ENCODE measurements around the gene PCNX2. TPM values are rescaled to one million over a fixed set of nuclear protein-coding genes. Genes with fewer than 3 reads are reported as not detected.

The PCNX2 gene
- total and polyA plus RNA-seq, 2 of the 8 experiments (the other 6 are each of a cell fraction or from before 2014, with no cell fraction given), result 46.1 to 57.6 TPM

GRCh38 chr1:232956081-232956480 lies 339.4 kb downstream of the PCNX2 start:
- no peak overlapping the region for H3K18ac ChIP-seq (ENCODE audit: extremely low read depth, low read length)
- H2BK15ac ChIP-seq (ENCODE audit: low read length), result no peak overlapping the region
- peaks cover 2 to 15% (median 5%) of the 10 kb centered on the region in 4 experiments; a peak in 5 of 7 replicates for H3K4me1 ChIP-seq (replicated peaks in 1 of 4; ENCODE audit: control insufficient read depth in 3 of 4, insufficient read depth in 4 of 4, low read length in 3 of 4)
- H2BK12ac ChIP-seq (ENCODE audit: low read depth, low read length), result no peak overlapping the region
- H3K4me3 ChIP-seq (ENCODE audit: extremely low read depth in 1 of 4, insufficient read depth in 2 of 4, low read depth in 3 of 4, low read length in 4 of 4), result no peak overlapping the region
- H3K23ac ChIP-seq (ENCODE audit: insufficient read length), result no peak overlapping the region
- H3K79me2 ChIP-seq (ENCODE audit: control insufficient read depth in 1 of 2, insufficient read depth in 2 of 2, low read length in 2 of 2), result peaks cover 5 to 68% of the 10 kb centered on the region in 2 experiments; a peak in 3 of 4 replicates
- peaks cover 0 to 5% of the 10 kb centered on the region in 2 experiments; a peak in 1 of 4 replicates for H3K9me3 ChIP-seq (ENCODE audit: insufficient read depth in 2 of 2, low read depth in 1 of 2, low read length in 1 of 2)
- no peak overlapping the region for H3K4ac ChIP-seq (replicated peaks; ENCODE audit: insufficient read length, low read depth, low read length)
- no peak overlapping the region for H3K4me2 ChIP-seq (ENCODE audit: insufficient read depth in 1 of 2, low read depth in 2 of 2, low read length in 2 of 2)
- H4K20me1 ChIP-seq (replicated peaks in 1 of 2; ENCODE audit: control insufficient read depth in 1 of 2, insufficient read depth in 2 of 2, low read length in 2 of 2), result peaks cover 2 to 3% of the 10 kb centered on the region in 2 experiments
- H3K79me1 ChIP-seq (ENCODE audit: low read depth, low read length), result no peaks in the 10 kb centered on the region; the same call in 1 of the 2 replicates
- H3K14ac ChIP-seq (ENCODE audit: insufficient read length), result no peak overlapping the region
- no peak overlapping the region for H4K91ac ChIP-seq (replicated peaks; ENCODE audit: insufficient read length, low read length)
- H2BK120ac ChIP-seq (replicated peaks; ENCODE audit: low read depth, low read length), result no peak overlapping the region
- no peak for FAIRE-seq
- H2BK5ac ChIP-seq (ENCODE audit: low read depth, low read length), result no peak overlapping the region
- H2AFZ ChIP-seq (ENCODE audit: low read length), result no peak overlapping the region
- ChIA-PET CTCF (ENCODE audit: partially characterized antibody) (interaction anchor here (0.8 to 2.0 kb wide), 3 partner anchors 13 to 22 kb away, joined by 3 to 5 read pairs (median 3); no protein-coding TSS in a partner anchor), POLR2A (ENCODE audit: partially characterized antibody) (no interaction called here)
- DNase-seq (ENCODE audit: low read depth in 1 of 2, low spot score in 2 of 2), result no peak
- no peak overlapping the region for H2AK5ac ChIP-seq (ENCODE audit: low read depth, low read length)
- 96% methylated on average over 6 of the region's 6 CpGs; no CpG with 5 or more reads in 1 of the 2 experiments for WGBS, 2 experiments (ENCODE audit: extremely low coverage in 1 of 2, insufficient coverage in 1 of 2, insufficient read length in 1 of 2, insufficient replicate concordance in 2 of 2, low coverage in 1 of 2, low lambda C conversion rate in 2 of 2, missing lambda C conversion rate in 1 of 2)
- H3K27ac ChIP-seq (ENCODE audit: low read depth, low read length), result no peak overlapping the region
- H3K23me2 ChIP-seq (ENCODE audit: low read depth, low read length), result peaks cover 3% of the 10 kb centered on the region
- no peak overlapping the region for H3K9ac ChIP-seq (replicated peaks in 1 of 4; ENCODE audit: extremely low read depth in 1 of 4, low read depth in 3 of 4, low read length in 3 of 4)
- no peak overlapping the region for H4K8ac ChIP-seq (ENCODE audit: extremely low read depth, insufficient read depth, low read length)
- no peak overlapping the region for H4K5ac ChIP-seq (ENCODE audit: insufficient read length, low read depth, low read length)
- H3K56ac ChIP-seq (replicated peaks; ENCODE audit: insufficient read length, low read depth, low read length), result no peak overlapping the region
- no peak overlapping the region for H2BK20ac ChIP-seq (ENCODE audit: low read length)
- peaks cover 6 to 41% (median 21%) of the 10 kb centered on the region in 4 experiments; a peak in 6 of 8 replicates for H3K36me3 ChIP-seq (ENCODE audit: control insufficient read depth in 2 of 4, insufficient read depth in 4 of 4, low read length in 3 of 4)
- H3K27me3 ChIP-seq (replicated peaks in 1 of 4; ENCODE audit: control insufficient read depth in 3 of 4, extremely low read depth in 1 of 4, insufficient read depth in 3 of 4, low read length in 3 of 4), result no peaks in the 10 kb centered on the region
- TF ChIP-seq SUZ12 (IDR thresholded peaks at IDR 0.05; ENCODE audit: low read length), result no peak
- no peak for TF ChIP-seq BCL11A (IDR thresholded peaks at IDR 0.05; ENCODE audit: low read depth in 2 of 2, low read length in 2 of 2)
- no peak for TF ChIP-seq HDAC2 (IDR thresholded peaks at IDR 0.05; ENCODE audit: borderline replicate concordance in 1 of 2, low read depth in 2 of 2, low read length in 2 of 2)
- no peak for TF ChIP-seq CHD1 (IDR thresholded peaks at IDR 0.05; ENCODE audit: low read depth, low read length)
- TF ChIP-seq ATF2 (IDR thresholded peaks at IDR 0.05; ENCODE audit: low read length), result no peak
- no peak for TF ChIP-seq SIN3A (conservative IDR thresholded peaks at IDR 0.05 in 1 of 2, IDR thresholded peaks at IDR 0.05 in 1 of 2; ENCODE audit: low read depth in 1 of 2, low read length in 2 of 2)
- no peak for TF ChIP-seq CTCF (IDR thresholded peaks at IDR 0.05; ENCODE audit: control extremely low read depth in 1 of 3, insufficient read depth in 1 of 3, low read depth in 1 of 3, low read length in 3 of 3)
- TF ChIP-seq CEBPB (IDR thresholded peaks at IDR 0.05; ENCODE audit: low read depth, low read length), result no peak
- TF ChIP-seq POLR2A (IDR thresholded peaks at IDR 0.05; ENCODE audit: control extremely low read depth in 1 of 2, low read depth in 2 of 2, low read length in 2 of 2), result no peak
